NT2/D1 (cell line): ENCODE measurements around the gene IFNLR1.

Experiments used
- YY1 ChIP-seq: IDR thresholded peaks from 2 replicates; pipeline ENCODE4 v1.6.1; 2011; ENCODE audit not compliant: insufficient read length, insufficient read depth
- ZNF274 ChIP-seq: IDR thresholded peaks from 2 replicates; pipeline ENCODE4 v1.6.1; 2011; ENCODE audit warnings: mild to moderate bottlenecking, low read depth, low read length

DNA sequence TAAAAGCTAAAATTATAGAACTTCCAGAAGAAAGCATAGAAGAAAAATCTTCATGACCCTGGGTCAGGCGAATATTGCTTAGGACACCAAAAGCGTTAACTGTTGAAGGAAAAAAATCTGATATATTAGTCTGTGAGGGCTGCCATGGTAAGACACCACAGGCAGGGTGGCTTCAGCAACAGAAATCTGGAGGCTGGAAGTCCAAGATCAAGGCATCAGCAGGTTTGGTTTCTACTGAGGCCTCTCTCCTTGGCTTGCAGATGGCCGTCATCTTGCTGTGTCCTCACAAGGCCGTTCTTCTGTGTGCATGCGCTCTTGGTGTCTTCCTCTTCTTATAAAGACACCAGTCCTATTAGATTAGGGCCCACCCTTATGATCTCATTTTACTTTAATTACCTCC lies 14.5 kb downstream of the IFNLR1 start:
- TF ChIP-seq YY1: no peak
- TF ChIP-seq ZNF274: no peak
